Right ventricle myocardium inferior (tissue), 1 donor: ENCODE data around the gene LSP1. TPM values are rescaled to one million over a fixed set of nuclear protein-coding genes. Genes with fewer than 3 reads are reported as not detected.
"Not testable (repeated sequence)": the region's sequence is repeated elsewhere in the genome, so short reads cannot be mapped to it uniquely, and the experiment has no call there.

Experiments used
- ATAC-seq: fragments of 200-7000 bp; cut with Tn5 transposase; one replicate; pipeline ENCODE4 v1.9.1; 2020; ENCODE audit warnings: mild to moderate bottlenecking, moderate library complexity
- DNase-seq: peaks from one replicate; pipeline ENCODE4 v3.0.0; 2021; ENCODE audit errors: missing footprints
- intact Hi-C: fragments of 100-400 bp; cut with DNase I; formaldehyde crosslinking; loops from one replicate; pipeline ENCODE4 v1.11.0; 2022
- long read RNA-seq: library from polyadenylated mRNA; unstranded; transcript quantifications from one replicate; pipeline ENCODE4 v2.0.0, GENCODE V29; 2021
- total RNA-seq: library from RNA; stranded (reverse); fragmentation: NEBNext Ultra II Directional; extraction: Animal tissue kit (Norgen Biotek cat#: 25700); gene quantifications from one replicate; pipeline ENCODE4 v1.2.1, GENCODE V29; 2021
- donor health status: DM: no; HTN: yes; CAD: no; lungs with severe emphysema.

LSP1 gene, protein sequence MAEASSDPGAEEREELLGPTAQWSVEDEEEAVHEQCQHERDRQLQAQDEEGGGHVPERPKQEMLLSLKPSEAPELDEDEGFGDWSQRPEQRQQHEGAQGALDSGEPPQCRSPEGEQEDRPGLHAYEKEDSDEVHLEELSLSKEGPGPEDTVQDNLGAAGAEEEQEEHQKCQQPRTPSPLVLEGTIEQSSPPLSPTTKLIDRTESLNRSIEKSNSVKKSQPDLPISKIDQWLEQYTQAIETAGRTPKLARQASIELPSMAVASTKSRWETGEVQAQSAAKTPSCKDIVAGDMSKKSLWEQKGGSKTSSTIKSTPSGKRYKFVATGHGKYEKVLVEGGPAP
- total RNA-seq = 22.5 TPM
- long read RNA-seq, transcript LSP1-203 (11 exons, 1,785 nt) = major isoform, 7 of 18 reads
- long read RNA-seq, partial matches to known transcripts = 0 of 18 reads
- long read RNA-seq, other reads (novel, unspliced or antisense) = 7 of 18 reads

DNA sequence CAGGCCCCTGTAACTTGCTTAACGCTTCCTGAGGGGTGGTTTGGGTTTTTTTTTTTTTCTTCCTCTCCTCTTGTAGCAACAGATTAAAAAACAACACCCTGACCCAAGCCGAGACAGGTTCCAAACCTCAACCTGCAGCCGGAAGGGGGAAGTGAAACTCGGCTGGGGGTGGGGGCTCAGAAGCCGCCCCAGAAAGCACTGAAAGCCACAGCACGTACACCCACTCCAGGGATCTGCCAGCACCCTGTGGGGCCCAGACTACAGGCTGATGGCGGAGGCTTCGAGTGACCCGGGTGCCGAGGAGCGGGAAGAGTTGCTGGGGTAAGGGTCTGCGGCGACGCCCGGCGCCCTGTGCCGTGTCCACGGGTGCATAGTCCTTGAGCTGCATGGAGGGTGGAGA is at the start of gene LSP1:
Gene LSP1, plus strand, starts transcription at position 208 of the 400 bp plus-strand sequence. Its CDS starts 61 bp downstream, at position 269.
- intact Hi-C loops = no loop called here
- peak; percentile 4 for ATAC-seq
- DNase-seq = peak; percentile 79

DNA sequence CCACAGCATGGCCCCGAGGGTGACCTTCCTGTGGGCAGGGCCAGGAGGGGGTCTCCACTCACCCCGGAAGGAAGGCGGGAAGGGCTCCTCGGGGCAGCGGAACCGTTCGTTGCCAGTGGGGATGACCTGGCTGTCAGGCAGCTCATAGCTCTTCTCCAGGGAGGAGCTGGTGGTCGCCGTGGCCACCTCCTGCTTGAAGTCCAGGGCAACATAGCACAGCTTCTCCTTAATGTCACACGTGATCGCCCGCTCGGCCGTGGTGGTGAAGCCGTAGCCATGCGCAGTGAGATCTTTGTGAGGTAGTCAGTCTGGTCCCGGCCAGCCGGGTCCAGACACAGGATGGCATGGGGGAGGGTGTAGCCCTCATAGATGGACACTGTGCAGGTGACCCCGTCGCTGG is 49.6 kb upstream of the LSP1 start:
- intact Hi-C loops = no loop called here
- DNase-seq (no peak), ATAC-seq (no peak)

DNA sequence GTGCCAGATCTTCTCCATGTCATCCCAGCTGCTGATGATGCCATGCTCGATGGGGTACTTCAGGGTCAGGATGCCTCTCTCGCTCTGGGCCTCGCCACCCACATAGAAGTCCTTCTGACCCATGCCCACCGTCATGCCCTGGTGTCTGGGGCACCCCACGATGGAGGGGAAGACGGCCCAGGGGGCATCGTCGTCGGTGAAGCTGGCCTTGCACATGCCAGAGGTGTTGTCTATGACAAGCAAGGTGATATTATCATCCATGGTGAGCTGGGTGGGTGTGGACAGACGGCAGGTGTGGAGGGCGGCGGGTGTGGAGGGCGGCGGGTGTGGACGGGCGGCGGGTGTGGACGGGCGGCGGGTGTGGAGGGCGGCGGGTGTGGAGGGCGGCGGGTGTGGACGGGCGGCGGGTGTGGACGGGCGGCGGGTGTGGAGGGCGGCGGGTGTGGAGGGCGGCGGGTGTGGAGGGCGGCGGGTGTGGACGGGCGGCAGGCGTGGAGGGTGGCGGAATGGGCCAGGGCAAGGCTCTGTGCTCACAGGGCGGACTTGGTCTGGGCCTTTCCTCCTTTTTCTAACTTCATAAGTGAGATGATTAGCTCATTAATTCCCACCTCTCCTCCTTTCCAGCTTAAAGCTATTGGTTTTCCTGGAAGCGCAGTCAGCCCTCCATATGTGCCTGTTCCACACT is 48.9 kb upstream of the LSP1 start:
- intact Hi-C loops, ATAC-seq, DNase-seq: not testable (repeated sequence)

DNA sequence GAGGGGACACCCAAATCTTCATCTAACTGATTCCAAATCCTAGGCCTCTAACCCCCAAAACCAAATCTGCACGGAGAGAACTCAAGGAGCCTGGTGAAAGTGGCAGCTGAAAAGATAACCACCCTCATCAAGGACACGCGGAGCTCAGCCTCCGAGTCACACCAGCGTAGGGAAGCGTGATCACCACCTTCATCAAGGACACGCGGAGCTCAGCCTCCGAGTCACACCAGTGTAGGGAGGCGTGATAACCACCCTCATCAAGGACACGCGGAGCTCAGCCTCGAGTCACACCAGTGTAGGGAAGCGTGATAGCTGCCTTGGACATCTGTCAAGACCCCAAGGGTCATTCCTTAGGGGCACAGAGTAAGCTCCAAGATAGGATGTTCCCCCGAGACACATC is 47.4 kb upstream of the LSP1 start:
- no peak for ATAC-seq
- DNase-seq = no peak
- intact Hi-C loops = no loop called here

DNA sequence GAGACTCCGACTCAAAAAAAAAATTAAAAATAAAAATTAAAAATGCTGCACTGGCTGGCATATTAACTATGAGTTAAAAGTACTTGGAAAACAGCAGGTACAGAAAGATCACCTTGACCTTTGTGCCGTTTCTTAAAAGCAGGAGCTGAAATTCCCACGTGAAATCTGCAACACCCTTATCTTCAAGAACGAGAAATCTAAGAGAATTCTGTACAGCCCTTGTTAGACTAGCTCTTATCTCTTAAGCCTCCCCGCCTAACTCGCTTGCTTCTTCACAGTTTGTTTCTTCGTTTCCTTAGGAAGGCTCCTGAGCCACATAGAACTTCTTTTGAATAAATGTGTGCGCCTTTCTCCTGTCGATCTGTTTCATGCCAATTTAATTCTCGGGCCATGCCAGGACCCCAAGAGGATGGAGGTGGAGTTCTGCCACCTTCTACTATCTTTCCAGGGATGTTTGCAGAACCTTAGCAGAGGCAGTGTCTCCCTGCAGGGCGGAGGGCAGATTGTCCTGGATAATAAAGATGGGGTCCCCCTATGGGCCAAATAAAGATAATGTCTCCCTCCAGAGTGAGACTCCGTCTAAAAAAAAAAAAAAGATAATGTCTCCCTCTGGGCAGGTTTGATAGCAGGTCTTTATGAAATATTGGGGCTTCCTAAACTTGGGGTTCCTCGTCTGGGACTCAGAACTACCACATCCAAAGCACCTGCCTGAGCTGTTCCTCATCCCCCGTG is 45.5 kb upstream of the LSP1 start:
- intact Hi-C loops = no loop called here
- ATAC-seq = no peak

DNA sequence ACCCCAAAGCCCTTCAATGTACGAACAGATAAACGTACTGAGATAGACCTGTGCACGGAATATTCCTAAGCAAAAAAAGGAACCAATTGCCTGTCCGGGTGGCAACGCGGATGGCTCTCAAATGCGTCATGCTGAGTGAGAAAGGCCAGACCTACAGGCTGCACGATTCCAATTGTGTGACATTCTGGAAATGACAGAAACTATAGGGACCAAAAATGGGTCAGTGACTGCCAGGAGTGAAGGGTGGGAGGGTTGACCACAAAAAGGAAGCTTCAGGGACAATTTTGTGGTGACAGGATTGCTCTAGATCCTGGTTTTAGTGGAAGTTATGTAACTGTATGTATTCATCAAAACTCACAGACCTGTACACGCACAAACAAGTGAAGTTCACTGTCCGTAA is 42.1 kb upstream of the LSP1 start:
- intact Hi-C loops = no loop called here
- ATAC-seq (peak; percentile 37), DNase-seq (no peak)

More for the DNA sequence above, 45.5 kb upstream of the LSP1 start:
- no peak for DNase-seq

DNA sequence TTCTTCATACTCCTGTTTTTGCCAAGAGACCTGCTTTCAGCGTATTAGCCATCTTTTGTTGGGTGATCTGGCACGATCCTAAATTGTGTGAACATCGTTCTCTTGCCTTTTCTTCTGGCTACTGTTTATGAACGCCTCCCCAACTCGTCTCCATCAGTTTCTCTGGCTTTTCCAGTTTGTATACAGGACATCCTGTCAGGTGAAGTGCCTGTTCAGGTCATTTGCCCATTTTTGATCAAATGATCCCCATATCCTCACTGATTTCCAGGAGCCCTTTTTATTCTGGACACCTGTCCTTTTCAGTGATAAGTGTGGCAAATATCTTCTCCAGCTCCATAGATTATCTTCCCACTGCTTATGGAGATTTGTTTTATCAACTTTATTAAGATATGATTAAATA is 40.6 kb upstream of the LSP1 start:
- intact Hi-C loops = no loop called here
- ATAC-seq = no peak

DNA sequence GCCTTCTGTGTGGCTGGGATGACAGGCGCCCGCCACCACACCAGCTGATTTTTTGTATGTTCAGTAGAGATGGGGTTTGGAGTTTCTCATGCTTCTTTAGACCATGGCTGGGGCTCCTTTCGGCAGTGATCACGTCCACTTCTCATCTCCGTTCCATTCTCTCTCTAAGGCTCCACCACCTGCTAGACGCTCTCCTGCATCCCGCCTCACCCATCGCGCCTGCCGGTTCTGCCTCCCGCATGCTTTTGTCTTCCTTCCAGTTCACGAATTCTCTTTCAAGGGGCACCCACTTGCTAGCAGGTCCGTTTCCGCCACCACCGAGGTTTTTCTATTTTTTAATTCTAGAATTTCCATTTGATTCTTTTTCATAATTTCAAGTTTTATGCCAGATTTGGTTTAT is 40.1 kb upstream of the LSP1 start:
- DNase-seq = no peak
- intact Hi-C loops = no loop called here
- no peak for ATAC-seq

More for the DNA sequence above, 40.6 kb upstream of the LSP1 start:
- no peak for DNase-seq

DNA sequence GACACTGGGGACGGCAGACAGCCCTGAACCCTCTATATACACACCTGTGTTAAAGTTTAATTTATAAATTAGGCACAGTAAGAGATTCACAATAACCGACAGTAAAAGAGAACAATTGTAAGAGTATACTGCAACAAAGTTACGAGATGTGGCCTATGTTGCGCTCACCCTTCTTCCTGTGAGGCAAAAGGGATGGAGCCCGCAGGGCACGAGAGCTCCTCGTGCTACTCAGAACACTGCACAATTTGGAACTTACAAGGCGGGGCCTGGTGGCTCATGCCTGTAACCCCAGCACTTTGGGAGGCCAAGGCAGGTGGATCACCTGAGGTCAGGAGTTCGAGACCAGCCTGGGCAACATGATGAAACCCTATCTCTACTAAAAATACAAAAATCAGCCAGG is 39.5 kb upstream of the LSP1 start:
- DNase-seq, ATAC-seq, intact Hi-C loops: not testable (repeated sequence)

DNA sequence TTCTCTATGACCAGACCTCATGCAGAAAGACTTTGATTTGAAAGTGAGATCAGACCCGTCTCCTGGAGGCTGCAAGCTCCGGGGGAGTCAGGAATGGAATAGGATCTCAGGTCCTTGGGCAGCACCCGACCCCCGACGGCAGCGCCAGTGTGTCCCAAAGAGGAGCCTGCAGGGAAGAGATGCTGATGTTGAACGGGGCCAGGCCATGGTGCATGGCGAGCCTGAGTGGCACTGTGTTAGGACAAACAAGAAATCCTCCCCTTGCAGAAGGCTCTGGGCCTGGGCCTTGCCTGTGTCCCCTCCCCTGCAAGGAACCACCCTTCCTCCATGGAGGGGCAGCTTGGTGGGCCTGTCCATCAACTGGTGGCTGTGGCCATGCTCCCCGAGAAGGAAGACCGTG is 38.2 kb upstream of the LSP1 start:
- ATAC-seq = no peak
- intact Hi-C loops = no loop called here
- DNase-seq = no peak

DNA sequence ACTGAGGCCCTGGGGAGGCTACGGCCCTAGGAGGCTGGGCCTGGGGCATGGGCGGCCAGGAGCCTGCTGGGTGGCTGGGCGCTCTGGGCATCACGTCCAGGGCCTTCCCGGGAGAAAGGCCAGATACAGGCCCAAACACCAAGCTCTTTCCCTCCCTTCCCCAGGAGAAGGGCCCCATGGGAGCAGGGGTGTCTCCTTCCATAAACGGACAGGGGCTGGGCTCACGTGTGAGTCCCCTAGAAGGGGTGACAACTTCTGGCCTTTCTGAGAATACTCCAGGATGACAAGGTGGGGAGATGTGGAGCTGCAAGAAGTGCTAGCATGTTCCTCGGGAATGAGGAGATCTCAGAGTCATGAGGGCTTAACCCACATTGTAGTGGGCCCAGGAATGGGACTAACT is 37.6 kb upstream of the LSP1 start:
- DNase-seq = no peak
- no peak for ATAC-seq
- intact Hi-C loops = no loop called here

DNA sequence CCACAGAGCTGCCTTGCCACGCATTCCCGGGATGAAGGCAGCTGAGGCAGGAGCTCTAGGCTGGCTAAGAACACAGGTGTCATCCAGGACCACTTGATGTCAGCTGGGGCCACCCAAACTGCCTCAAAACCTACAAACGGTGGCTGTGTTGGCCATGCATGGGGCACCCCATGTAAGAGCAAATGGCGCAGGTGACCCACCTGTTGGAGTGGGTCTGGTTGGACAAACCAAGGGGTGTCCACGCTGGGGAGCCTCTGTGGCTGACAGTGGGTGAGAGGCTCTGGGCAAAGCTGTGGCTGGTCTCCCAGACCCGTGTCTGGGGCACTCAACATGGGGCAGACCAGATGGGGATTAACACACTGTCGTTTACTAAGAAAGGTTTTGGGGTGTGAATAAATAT is 37.1 kb upstream of the LSP1 start:
- DNase-seq = no peak
- intact Hi-C loops = no loop called here
- ATAC-seq = no peak

DNA sequence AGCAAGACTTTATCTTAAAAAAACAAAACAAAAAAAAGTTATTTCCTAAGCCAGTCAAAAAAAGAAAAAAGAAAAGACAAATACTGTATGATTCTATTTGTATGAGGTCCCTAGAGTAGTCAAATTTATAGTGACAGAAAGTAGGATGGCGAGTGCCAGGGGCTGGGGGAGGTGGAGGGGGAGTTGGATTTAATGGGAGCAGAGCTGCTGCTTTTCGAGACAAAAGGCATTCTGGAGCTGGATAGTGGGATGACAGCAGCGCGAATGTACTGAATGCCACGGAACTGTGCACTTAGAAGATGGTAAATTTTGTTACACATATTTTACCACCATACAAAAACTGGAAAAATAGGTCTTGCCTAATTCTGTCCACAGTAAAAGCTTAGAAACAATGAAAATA is 35.9 kb upstream of the LSP1 start:
- DNase-seq = no peak
- ATAC-seq = no peak
- intact Hi-C loops = no loop called here

DNA sequence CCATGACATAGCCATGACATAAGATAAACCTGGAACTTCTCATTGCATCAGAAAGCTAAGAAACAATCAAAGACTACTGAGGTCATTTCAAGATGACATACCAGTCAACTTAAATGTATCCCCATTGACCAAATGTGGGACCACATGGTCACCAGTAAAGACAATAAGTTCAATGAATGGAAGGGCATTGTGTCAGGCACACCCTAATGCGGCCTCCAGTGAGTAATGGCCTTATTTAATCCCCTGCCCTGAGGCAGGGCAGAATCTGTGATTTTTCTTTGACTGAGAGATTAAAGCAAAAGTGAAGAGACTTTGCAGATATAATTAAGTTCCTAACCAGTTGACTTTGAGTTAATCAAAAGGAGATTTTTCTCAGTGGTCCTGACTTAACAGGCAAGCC is 35.4 kb upstream of the LSP1 start:
- DNase-seq (no peak), ATAC-seq (no peak)
- intact Hi-C loops = no loop called here

DNA sequence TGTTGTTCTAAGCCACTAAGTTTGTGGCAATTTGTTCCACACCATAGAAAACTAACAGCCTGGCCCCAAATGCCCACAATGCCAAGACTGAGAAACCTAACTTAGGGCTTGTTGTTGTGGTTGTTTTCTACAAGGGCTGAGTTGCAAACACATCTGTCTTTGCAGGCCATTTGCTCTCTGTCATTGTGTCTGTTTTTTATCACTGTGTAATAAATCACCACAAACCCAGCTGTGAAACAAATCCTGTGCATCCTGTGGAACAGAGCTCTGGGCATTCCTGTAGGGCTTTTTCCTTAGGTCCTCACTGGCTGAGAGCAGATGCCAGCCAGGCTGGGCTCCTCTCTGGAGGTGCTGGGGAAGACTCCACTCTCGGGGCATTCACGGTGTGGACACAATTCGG is 33.8 kb upstream of the LSP1 start:
- no peak for ATAC-seq
- no peak for DNase-seq
- intact Hi-C loops = no loop called here

DNA sequence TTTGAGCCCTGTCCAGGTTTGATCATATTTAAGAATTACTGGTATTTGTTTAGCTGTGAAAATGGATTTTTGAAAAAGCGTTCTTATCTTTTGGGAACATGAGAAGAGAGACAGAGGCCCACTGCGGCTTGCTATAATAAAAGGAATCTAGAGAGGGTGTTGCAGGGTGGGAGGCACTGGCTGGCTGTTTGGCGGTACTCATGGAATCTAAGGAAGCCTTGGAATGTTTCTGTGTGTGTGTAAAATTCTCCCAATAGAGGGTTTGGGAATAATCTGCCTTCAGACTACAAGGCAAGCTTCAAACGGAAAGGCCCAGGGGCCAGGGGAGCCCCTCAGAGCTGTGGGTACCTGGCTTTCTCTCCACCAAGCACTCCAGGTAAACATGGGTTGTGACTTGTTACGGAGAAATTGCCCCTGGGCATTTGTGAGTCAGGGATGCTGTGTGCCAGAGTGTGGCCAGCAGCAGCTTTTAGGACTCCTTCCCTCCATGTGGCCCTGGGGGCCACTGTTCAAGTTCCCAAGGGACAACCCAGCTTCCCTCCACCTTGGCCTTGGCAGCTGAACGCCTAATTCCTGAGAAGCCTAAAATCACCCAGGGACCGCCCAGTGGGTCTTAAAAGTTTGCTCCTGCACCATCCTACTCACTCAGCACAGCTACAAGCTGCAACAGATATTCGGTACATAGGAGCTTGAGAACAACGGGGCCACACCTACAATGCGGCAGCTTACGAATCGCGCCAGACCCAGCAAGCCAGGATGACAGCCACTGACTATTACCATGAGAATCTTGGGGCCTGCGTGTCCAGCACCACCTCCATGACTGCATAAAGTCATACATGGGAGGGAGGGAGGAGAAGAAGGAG is 32.2 kb upstream of the LSP1 start:
- ATAC-seq (no peak), DNase-seq (no peak)
- intact Hi-C loops = no loop called here

DNA sequence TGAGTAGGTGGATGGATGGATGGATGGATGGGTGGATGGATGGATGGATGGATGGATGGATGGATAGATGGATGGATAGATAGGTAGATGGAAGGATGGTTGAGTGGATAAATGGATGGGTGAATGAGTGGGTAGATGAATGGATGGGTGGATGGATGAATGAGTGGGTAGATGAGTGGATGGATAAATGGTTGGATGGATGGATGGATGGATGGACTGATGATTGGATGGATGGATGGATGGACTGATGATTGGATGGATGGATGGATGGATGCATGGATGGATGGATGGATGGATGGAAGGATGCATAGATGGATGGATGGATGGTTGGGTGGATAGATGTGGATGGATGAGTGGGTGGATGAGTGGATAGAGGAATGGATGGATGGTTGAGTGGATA is 31.3 kb upstream of the LSP1 start:
- intact Hi-C loops = no loop called here
- no peak for DNase-seq
- ATAC-seq = no peak

DNA sequence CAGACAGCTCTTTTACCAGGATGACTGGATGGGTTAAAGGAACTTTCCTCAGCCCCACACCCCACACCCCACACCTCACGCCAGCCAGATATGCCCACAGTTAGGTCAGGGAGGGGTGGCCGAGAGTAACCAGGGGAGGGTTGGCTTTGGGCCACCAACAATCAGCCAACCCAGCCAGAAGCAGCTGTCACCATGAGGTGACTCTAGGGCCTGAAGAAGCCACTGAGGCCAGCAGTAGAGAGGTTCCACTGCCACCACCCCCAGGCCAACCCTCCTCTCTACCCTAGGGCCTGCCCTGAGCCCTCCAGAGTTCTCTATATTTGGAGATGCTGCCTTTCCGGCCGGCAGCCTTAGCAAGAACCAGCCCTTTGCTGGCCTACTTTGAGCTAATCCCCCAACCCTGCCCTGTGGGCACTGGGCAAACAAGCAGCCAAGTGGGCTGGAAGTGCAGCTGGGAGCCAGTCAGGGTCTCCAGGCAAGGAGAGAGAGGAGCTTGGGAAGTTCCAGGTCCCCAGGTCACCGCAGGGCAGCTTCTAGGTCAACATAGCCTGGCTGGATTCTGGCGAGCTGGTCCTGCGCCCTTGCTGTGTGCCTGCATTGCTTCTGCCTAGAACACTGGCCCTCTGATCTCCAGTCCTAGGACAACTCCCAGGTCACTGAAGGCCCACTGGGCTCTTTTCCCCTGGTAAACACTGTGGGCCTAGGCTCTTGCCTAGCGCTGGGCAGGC is 30.1 kb upstream of the LSP1 start:
- intact Hi-C loops = no loop called here
- ATAC-seq = no peak
- no peak for DNase-seq
